Transverse colon (tissue), 4 donors: ENCODE measurements around the gene ZNF451. TPM values are rescaled to one million over a fixed set of nuclear protein-coding genes. Genes with fewer than 3 reads are reported as not detected.

Experiments
- DNase-seq: peaks from one replicate; pipeline ENCODE4 v3.0.0-alpha.2; 2019
- H3K27ac ChIP-seq, 4 donors: fragments of 200-600 bp; sonication (generic); 2 replicates each; pipeline ENCODE4 v1.5.1; 2016 to 2018; ENCODE audit warnings: inconsistent platforms in 4 of 4
- H3K27me3 ChIP-seq: fragments of 200-600 bp; sonication (generic); 2 replicates; pipeline ENCODE4 v1.5.1; 2017; ENCODE audit warnings: inconsistent platforms
- H3K36me3 ChIP-seq, 4 donors: fragments of 200-600 bp; sonication (generic); 2 replicates each; pipeline ENCODE4 v1.5.1; 2017 to 2019; ENCODE audit warnings: inconsistent platforms in 4 of 4
- H3K4me1 ChIP-seq, 4 donors: fragments of 200-600 bp; sonication (generic); 2 replicates each; pipeline ENCODE4 v1.5.1; 2017 to 2020; ENCODE audit warnings: inconsistent platforms in 4 of 4
- H3K4me3 ChIP-seq, 4 donors: fragments of 200-600 bp; sonication (generic); 1 replicate in 1 of 4; 2 replicates in 3 of 4; pipeline versions ENCODE4 v1.5.1 to v1.6.1; 2017 to 2019; ENCODE audit warnings: inconsistent platforms in 4 of 4
- H3K9me3 ChIP-seq, 2 donors: fragments of 200-600 bp; sonication (generic); 2 replicates each; pipeline ENCODE4 v1.5.1; 2017 to 2019; ENCODE audit warnings: inconsistent platforms in 2 of 2
- CTCF ChIP-seq, 5 experiments: fragments of 200-600 bp in 3 of 5; fragments of 450-650 bp in 2 of 5; sonication (generic) in 3 of 5; IDR thresholded peaks; 1 replicate in 2 of 5; 2 replicates in 3 of 5; pipeline ENCODE4 v1.5.1; 2016 to 2017; ENCODE audit warnings: antibody characterized with exemption in 5 of 5, inconsistent platforms in 3 of 5, mild to moderate bottlenecking in 2 of 5, moderate library complexity in 1 of 5
- EP300 ChIP-seq: sonication (generic); formaldehyde crosslinking; IDR thresholded peaks from one replicate; pipeline ENCODE4 v1.6.1; 2017; ENCODE audit warnings: antibody characterized with exemption, low read depth
- POLR2A ChIP-seq: fragments of 450-650 bp; IDR thresholded peaks from one replicate; pipeline ENCODE4 v1.6.1; 2016; ENCODE audit warnings: antibody characterized with exemption, mild to moderate bottlenecking, moderate library complexity
- POLR2AphosphoS5 ChIP-seq, 3 donors: sonication (generic); formaldehyde crosslinking; IDR thresholded peaks; one replicate each; pipeline ENCODE4 v1.6.1; 2016; ENCODE audit warnings: antibody characterized with exemption in 3 of 3
- WGBS, 2 donors: methylation state at CpG; one replicate each; pipeline ENCODE4 v1.1.5; 2018; ENCODE audit warnings: low coverage in 1 of 2; 5-methylcytosine and 5-hydroxymethylcytosine counted together
- in situ Hi-C, 4 donors: fragments of 200-750 bp; cut with MboI; loops; one replicate each; pipeline versions ENCODE4 v1.15.0 to v1.15.1; 2017; ENCODE audit warnings: low sequenced_read_pairs in 3 of 4, low pct_ligation_motif_present in 1 of 4, low pct_unique_long_range_greater_than_20kb in 1 of 4
- intact Hi-C: fragments of 100-400 bp; cut with DNase I; formaldehyde crosslinking; loops from one replicate; pipeline ENCODE4 v1.15.1; 2023; ENCODE audit warnings: low total_unique reads
- total RNA-seq, 4 donors: library from RNA; depleted of rRNA; stranded (reverse); fragments of >200 nt; gene quantifications; one replicate each; pipeline ENCODE4 v1.1.0, GENCODE V29; 2016

The ZNF451 gene
- total RNA-seq, 4 donors from 2014 or later: 43.7 to 67.5 (median 52.4) TPM

GRCh38 chr6:57142178-57142525, 52.2 kb downstream of the ZNF451 start:
- Histone ChIP-seq H3K4me1 (no peaks in the 10 kb centered on the region), H3K4me3 (no peak overlapping the region), H3K27ac (no peak overlapping the region), H3K9me3 (no peaks in the 10 kb centered on the region), H3K36me3 (peaks cover 0 to 24% (median 8%) of the 10 kb centered on the region in 4 donors), H3K27me3 (no peaks in the 10 kb centered on the region)
- intact Hi-C loops: no loop called here
- no peak for DNase-seq
- in situ Hi-C loops: no loop called here
- TF ChIP-seq POLR2A (no peak), POLR2AphosphoS5 (IDR thresholded peaks at IDR 0.05) (no peak), EP300 (no peak), CTCF (IDR thresholded peaks at IDR 0.05) (no peak)
- 78 to 89% methylated on average over 1 of the region's 1 CpG for WGBS, 2 donors

DNA sequence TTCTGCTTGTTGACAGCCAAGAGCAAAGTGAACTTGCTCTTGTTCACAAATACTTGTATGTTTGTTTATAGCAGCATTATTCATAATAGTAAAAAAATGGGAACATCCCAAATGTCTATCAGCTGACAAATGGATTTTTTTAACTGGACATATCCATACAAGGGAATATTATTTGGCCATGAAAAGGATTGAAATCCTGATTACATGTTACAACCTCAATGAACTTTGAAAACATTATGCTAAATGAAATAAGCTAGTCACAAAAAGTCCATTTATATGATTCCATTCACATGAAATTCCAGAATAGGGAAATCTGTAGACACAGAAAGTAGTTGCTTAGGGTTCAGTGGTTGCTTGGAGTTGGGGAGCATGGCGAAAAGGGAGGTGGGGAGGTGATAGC, 53.7 kb downstream of the ZNF451 start:
- in situ Hi-C loops: no loop called here
- Histone ChIP-seq H3K36me3 (peaks cover 0 to 38% (median 12%) of the 10 kb centered on the region in 4 donors), H3K27ac (no peak overlapping the region), H3K4me1 (no peaks in the 10 kb centered on the region), H3K27me3 (no peaks in the 10 kb centered on the region), H3K9me3 (no peaks in the 10 kb centered on the region), H3K4me3 (no peak overlapping the region)
- DNase-seq: no peak
- WGBS, 2 donors: 96 to 100% methylated on average over 1 of the region's 1 CpG
- intact Hi-C loops: no loop called here
- TF ChIP-seq EP300 (no peak), POLR2A (no peak)

GRCh38 chr6:57147401-57147800, 57.4 kb downstream of the ZNF451 start:
- H3K36me3 ChIP-seq: peaks cover 0 to 51% (median 18%) of the 10 kb centered on the region in 4 donors
- no peaks in the 10 kb centered on the region for H3K27me3 ChIP-seq
- intact Hi-C loops: no loop called here
- no peak overlapping the region for H3K4me3 ChIP-seq
- 91 to 95% methylated on average over 5 of the region's 5 CpGs for WGBS, 2 donors
- no peaks in the 10 kb centered on the region for H3K9me3 ChIP-seq
- in situ Hi-C loops: no loop called here
- TF ChIP-seq POLR2AphosphoS5 (IDR thresholded peaks at IDR 0.05): no peak
- TF ChIP-seq EP300: no peak
- no peak for TF ChIP-seq CTCF (IDR thresholded peaks at IDR 0.05)
- TF ChIP-seq POLR2A: no peak
- DNase-seq: no peak
- H3K27ac ChIP-seq: no peak overlapping the region
- no peaks in the 10 kb centered on the region for H3K4me1 ChIP-seq

DNA sequence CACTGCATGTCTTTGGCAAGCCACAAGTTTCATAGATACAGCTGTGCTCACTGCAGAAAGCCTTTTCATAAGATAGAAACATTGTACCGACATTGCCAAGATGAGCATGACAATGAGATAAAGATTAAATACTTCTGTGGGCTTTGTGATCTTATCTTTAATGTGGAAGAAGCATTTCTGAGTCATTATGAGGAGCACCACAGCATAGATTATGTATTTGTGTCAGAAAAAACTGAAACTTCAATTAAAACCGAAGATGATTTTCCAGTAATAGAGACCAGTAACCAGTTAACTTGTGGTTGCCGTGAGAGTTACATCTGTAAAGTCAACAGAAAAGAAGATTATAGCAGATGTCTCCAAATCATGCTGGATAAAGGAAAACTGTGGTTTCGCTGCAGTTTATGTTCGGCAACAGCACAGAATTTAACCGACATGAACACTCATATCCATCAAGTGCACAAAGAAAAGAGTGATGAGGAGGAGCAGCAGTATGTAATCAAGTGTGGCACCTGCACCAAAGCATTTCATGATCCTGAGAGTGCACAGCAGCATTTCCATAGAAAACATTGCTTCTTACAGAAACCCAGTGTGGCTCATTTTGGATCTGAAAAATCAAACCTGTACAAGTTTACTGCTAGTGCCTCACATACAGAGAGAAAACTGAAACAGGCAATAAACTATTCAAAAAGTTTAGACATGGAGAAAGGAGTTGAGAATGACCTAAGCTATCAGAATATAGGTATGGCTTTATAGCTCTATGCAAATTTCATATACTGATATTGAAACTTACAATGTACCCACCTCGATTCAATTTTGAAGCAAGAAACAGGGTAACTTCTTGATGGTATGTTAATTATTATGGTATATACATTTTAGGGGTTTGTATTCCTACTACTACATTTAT, 58.2 kb downstream of the ZNF451 start:
- in situ Hi-C loops: no loop called here

More for the DNA sequence above, 58.2 kb downstream of the ZNF451 start:
- 84 to 86% methylated on average over 5 to 7 of the region's 7 CpGs for WGBS, 2 donors
- Histone ChIP-seq H3K4me3 (no peak overlapping the region), H3K9me3 (no peaks in the 10 kb centered on the region), H3K4me1 (no peaks in the 10 kb centered on the region), H3K27ac (no peak overlapping the region), H3K36me3 (peaks cover 0 to 49% (median 19%) of the 10 kb centered on the region in 4 donors), H3K27me3 (no peaks in the 10 kb centered on the region)
- TF ChIP-seq CTCF (IDR thresholded peaks at IDR 0.05) (no peak), EP300 (no peak), POLR2AphosphoS5 (IDR thresholded peaks at IDR 0.05) (no peak), POLR2A (no peak)
- intact Hi-C loops: no loop called here
- no peak for DNase-seq
